Immature natural killer cell (primary cell): Measurements from ENCODE around the gene CLNS1A. TPM values are rescaled to one million over a fixed set of nuclear protein-coding genes. Genes with fewer than 3 reads are reported as not detected.

ENCODE experiments used
- polyA plus RNA-seq, 3 donors: library from polyadenylated mRNA; unstranded; fragments of 300-500 nt; fragmentation: Illumina TruSeq; gene quantifications; one replicate each; pipeline ENCODE4 v1.2.3, GENCODE V29; 2021

The CLNS1A gene
- polyA plus RNA-seq, 3 donors from 2014 or later: 74.7 to 120 (median 82.0) TPM

Other genes starting within 250 kb of the CLNS1A start
- 10 to 100 TPM; 13.3 to 19.1 (median 18.3) TPM for gene PAK1, start 163.7 kb downstream of the CLNS1A start, polyA plus RNA-seq
- gene AQP11, start 47.8 kb downstream of the CLNS1A start, polyA plus RNA-seq: 1 to 10 TPM in 1 of 3 donors, under 1 TPM in 2; 0.58 to 1.1 (median 0.78) TPM
- 10 to 100 TPM; 16.4 to 50.2 (median 37.0) TPM for gene RSF1, start 182.9 kb upstream of the CLNS1A start, polyA plus RNA-seq
- gene AAMDC, start 183.3 kb upstream of the CLNS1A start, polyA plus RNA-seq: 10 to 100 TPM; 14.8 to 23.7 (median 18.1) TPM